Inferior parietal cortex (tissue), 1 donor: ENCODE measurements around the gene PROB1.
"Not testable (repeated sequence)": the region's sequence is repeated elsewhere in the genome, so short reads cannot be mapped to it uniquely, and the experiment has no call there.

ENCODE experiments used
- DNase-seq: peaks from one replicate; pipeline ENCODE4 v3.0.0-alpha.2; 2016; ENCODE audit errors: extremely low spot score

The PROB1 gene

DNA sequence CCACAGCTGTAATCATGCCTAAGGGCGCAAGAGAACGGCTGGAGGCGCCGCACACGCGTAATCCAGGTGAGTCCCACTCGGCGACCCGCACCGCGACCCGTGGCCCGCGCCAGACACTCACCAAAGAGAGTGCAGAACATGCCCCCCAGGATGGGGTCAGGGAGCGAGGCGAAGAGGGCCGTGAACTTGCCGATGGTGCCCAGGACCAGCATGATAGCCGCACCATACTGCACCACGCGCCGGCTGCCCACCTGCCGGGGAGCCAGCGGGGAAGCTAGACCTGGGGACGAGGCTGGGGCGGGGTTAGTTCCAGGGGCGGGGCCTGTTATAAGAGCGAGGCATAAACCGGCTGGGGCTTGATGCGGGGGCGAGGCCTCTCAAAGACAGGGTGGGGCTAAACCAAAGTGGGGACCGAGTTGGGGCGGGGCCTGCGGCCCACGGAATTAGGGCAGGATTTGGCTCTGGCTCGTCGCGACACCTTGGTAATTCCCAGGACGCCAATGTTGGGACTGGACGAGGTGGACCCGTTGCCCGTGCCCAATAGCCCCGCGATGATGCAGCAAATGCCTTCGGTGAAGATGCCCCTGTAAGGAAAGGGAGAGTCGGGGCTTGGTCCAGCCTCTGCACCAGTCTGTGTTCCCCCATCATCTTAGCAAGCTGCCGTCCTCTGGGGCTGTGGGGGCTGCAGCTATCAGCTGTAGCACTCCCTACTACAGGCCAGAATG, 16.6 kb downstream of the PROB1 start:
- DNase-seq, result no peak

DNA sequence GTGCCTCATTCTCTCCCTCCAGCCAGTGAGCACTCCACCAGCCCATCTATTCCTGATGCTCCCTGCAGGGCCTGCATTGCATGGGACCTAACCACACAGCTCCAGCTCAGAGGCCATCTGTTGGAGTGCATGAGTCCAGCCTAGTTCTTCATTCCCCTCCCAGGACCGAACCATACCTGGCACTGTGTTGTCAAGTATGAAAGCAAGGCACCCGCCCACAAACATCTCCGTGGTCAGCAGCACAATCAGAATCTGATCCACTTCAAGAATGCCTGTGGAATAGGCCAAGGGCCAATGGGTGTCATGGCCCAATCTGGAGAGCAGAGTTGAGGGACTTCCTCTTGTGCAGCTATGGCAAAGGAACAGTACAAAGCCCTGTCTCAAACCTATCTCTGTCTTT, 17.7 kb downstream of the PROB1 start:
- no peak for DNase-seq

- no peak for DNase-seq
These were observed 18.5 kb downstream of the PROB1 start for GRCh38 chr5:139376364-139376763.

DNA sequence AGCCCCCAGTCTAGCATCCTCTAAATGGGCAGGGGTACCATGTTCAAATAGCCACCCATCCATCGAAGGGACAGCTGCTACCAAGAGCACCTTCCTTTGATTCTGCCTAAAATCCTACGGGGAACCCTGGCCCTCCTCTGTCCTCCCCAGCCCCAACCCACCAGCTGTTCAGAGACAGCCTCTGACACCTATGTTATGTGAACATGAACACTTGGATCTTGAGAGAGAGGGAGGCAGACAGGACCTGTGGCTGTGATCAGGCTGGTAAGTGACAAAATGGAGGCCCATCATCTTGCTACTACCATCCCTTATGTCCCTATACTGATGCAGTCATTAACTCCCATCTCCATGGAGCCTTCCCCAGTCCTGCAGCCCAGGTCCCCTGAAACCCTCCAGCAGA, 20.0 kb downstream of the PROB1 start:
- no peak for DNase-seq

- no peak for DNase-seq
These were observed 23.1 kb downstream of the PROB1 start for GRCh38 chr5:139371482-139372435.

DNA sequence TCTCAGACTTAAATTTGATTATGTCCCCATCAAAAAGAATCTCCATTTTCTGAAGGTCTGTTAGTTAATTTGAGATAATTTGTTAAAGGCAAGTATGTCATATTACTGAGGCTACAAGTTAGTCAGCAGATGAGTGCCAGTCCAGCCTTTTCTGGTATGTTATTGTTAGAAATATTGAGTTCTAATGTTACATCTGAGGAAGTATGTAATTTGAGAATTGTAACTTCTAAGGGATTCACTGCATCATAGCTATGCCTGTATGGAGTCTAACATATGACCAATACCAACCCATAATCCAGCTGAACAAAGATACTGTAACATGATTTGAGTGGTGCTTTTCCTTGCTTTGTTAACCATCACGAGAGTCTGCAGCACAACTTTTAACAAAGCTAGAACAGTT, 25.7 kb downstream of the PROB1 start:
- no peak for DNase-seq

- DNase-seq, result peak; percentile 11
These were observed 26.3 kb downstream of the PROB1 start for GRCh38 chr5:139368613-139369012.

DNA sequence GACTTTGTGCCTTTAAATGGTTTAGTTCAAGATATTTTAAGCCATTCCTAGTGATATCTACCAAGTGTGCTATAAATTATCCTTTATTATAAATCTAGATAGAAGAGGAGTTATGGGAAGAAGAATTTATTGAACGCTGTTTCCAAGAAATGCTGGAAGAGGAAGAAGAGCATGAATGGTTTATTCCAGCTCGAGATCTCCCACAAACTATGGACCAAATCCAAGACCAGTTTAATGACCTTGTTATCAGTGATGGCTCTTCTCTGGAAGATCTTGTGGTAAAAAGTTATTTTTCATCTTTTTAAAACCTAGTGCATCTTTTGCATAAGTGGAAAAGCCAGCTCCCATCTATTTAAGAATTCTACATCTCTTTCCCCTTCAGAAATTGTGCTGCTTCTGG, 30.4 kb downstream of the PROB1 start:
- DNase-seq, result no peak

- no peak for DNase-seq
These were observed 31.0 kb downstream of the PROB1 start for GRCh38 chr5:139363937-139364336.

GRCh38 chr5:139361835-139362429, 33.0 kb downstream of the PROB1 start:
- no peak for DNase-seq

DNA sequence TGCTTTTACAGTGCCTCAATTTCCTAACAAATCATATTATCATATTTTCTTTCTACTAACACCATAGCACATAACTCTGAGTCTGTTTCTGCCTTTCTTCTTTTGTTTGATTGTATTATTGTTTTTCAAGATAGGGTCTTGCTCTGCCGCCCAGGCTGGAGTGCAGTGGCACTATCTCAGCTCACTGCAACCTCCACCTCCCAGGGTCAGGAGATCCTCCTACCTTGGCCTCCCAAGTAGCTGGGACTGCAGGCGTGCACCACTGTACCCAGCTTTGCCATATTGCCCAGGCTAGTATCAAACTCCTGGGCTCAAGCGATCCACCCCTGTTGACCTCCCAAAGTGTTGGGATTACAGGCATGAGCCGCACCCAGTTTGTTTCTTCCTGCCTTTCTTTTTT, 34.5 kb downstream of the PROB1 start:
- DNase-seq, result no peak

GRCh38 chr5:139358064-139358463, 36.8 kb downstream of the PROB1 start:
- DNase-seq, result no peak

DNA sequence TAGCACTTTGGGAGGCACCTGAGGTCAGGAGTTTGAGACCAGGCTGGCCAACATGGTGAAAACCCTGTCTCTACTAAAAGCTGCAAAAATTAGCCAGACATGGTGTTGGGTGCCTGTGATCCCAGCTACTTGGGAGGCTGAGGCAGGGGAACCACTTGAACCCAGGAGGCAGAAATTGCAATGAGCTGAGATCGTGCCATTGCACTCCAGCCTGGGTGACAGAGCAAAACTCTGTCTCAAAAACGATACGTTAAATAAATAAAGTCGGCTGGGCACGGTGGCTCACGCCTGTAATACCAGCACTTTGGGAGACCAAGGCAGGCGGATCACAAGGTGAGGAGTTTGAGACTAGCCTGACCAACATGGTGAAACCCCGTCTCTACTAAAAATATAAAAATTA, 39.0 kb downstream of the PROB1 start:
- not testable (repeated sequence) for DNase-seq

DNA sequence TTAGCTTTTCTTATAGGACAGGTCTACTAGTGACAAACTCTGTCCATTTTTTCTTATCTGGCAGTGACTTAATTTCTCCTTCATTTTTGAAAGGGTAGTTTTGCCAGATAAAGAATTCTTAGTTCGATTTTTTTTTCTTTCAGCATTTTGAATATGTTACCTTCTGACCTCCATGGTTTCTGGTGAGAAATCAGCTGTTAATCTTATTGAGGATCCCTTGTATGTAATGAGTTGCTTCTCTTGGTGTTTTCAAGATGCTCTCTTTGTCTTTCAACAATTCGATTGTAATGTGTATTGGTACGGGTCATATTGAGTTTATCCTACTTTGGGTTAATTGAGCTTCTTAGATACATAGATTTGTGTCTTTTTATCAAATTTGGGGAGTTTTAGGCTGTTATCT, 40.7 kb downstream of the PROB1 start:
- no peak for DNase-seq

- DNase-seq, result not testable (repeated sequence)
These were observed 47.0 kb downstream of the PROB1 start for GRCh38 chr5:139347863-139348262.

DNA sequence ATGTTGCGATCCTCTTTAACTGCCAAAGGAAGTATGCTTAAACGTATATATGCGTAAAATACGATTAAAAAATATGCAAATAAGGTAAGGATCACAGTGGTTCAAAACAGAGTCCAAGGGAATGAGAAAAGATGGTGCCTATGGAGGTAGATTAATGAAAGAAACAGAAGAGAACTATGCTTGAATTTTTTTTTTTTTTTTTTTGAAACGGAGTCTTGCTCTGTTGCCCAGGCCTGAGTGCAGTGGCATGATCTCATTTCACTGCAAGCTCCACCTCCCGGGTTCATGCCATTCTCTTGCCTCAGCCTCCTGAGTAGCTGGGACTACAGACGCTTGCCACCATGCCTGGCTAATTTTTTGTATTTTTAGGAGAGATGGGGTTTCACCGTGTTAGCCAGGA, 49.5 kb downstream of the PROB1 start:
- not testable (repeated sequence) for DNase-seq

- no peak for DNase-seq
These were observed 50.7 kb downstream of the PROB1 start for GRCh38 chr5:139344177-139344576.

DNA sequence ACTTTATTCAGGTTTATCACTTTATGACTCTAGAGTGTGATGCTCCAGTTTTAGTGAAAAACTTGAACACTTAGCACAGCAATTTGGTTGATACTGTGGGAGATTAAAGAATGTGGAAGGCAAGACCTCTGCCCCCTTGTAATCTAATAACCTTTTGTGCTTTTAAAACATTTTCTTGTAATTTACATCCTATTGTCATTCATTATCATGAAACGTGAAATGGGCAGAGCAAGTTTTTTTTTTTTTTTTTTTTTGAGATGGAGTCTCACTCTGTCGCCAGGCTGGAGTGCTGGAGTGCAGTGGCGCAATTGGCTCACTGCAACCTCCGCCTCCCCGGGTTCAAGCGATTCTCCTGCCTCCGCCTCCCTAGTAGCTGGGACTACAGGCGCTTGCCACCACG, 51.4 kb downstream of the PROB1 start:
- no peak for DNase-seq

- DNase-seq, result no peak
These were observed 52.5 kb downstream of the PROB1 start for GRCh38 chr5:139342423-139342723.

DNA sequence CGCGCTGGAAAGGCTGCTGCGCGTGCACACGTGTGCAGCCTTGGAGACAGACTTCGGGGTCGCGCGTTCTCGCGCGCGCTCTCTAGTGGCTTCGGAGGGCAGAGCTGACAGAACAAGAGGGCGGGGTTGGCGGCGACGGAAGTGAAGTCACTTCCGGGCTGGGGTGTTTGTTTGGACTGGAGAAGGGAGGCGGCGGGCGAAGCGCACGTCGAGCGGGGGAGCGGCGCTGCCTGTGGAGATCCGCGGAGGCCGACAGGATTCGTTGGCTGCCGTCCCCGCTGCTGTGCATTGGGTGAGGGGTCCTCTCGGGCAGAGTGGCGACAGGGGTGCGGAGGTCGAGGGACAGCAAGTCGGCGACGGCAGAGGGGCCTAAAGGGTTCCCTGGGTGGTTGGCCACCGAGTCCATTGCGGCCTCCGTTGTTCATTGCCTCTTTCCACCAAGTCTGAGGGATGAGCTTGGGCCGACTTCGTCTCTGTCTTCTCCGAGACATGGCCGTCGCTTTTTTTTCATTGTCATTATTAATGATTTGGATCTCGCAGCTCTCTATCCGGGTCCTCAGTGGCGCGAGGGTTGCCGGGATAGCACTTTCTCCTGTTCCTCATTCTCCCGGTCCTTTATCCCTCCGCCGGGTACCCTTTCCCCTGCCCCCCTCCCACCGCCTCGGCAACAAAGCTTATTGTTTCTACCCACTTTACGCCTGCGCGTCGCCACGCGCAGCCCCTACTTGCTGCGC, 53.0 kb downstream of the PROB1 start, which contains the start of gene PAIP2:
TSS of gene PAIP2 (plus strand) at position 166 of the 734 bp plus-strand sequence. CDS start 21,931 bp downstream, outside the sequence.
- DNase-seq, result peak; percentile 97

DNA sequence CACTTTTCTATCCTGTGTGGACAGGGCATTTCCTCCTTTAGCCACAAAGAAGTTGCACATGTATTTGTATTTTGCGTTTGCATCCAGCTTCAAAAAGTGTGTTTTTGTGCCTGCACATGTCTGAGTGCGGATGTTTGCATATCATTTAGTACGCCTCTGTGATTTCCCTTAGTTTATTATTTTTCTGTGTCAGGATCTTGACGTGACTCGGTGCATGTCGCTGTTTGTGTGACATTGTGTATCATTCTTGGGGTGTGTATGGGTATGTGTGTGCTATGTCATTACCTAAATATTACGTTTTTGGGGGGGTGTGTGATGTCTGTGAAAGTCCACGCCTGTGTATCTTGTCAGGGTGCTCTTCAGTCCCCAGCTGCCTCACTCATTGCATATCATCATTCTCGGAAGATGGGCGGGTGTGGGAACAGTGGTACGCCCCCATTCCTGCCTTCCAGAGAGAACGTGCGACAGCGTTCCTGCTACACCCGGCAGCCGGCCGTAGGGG, 53.7 kb downstream of the PROB1 start:
- DNase-seq, result peak; percentile 15
